HG03108 (cell line): ENCODE measurements around the gene P2RX6.
"Not testable (repeated sequence)": the region's sequence is repeated elsewhere in the genome, so short reads cannot be mapped to it uniquely, and the experiment has no call there.

ENCODE experiments used
- ATAC-seq: cut with Tn5 transposase; IDR thresholded peaks from one replicate; pipeline ENCODE4 v1.9.1; 2021; ENCODE audit warnings: moderate library complexity; ENCODE audit not compliant: unreplicated experiment

Gene P2RX6

GRCh38 chr22:21071796-21072195 is 56.8 kb downstream of the P2RX6 start:
- ATAC-seq, result not testable (repeated sequence)

- ATAC-seq, result no peak
These were observed 58.1 kb downstream of the P2RX6 start for GRCh38 chr22:21073023-21073422.

GRCh38 chr22:21073482-21073881 is 58.5 kb downstream of the P2RX6 start:
- ATAC-seq, result no peak

GRCh38 chr22:21074102-21074715 is 59.2 kb downstream of the P2RX6 start:
- ATAC-seq, result no peak

- ATAC-seq, result no peak
These were observed 60.7 kb downstream of the P2RX6 start for GRCh38 chr22:21075516-21076138.

GRCh38 chr22:21076912-21077625 is 62.1 kb downstream of the P2RX6 start:
- ATAC-seq, result no peak
